Renal cortex interstitium (tissue), 3 donors: ENCODE data around the gene UBA3. TPM values are rescaled to one million over a fixed set of nuclear protein-coding genes. Genes with fewer than 3 reads are reported as not detected.

Experiments
- polyA plus RNA-seq, 3 donors: library from polyadenylated mRNA; unstranded; fragments of 120-200 nt; gene quantifications; one replicate each; pipeline ENCODE4 v1.2.1, GENCODE V29; 2013; ENCODE audit not compliant: insufficient read length in 3 of 3

UBA3 gene
- polyA plus RNA-seq, 3 donors = 67.2 to 78.5 (median 76.8) TPM

Other genes with a start within 250 kb of the UBA3 start
- 1 to 10 TPM in 2 of 3 donors, under 1 TPM in 1; 0.47 to 1.2 (median 1.2) TPM for gene TAFA4, start 147.8 kb downstream of the UBA3 start, polyA plus RNA-seq
- 10 to 100 TPM; 10.9 to 13.3 (median 12.7) TPM for gene EOGT, start 66.7 kb downstream of the UBA3 start, polyA plus RNA-seq
- 10 to 100 TPM; 40.3 to 61.6 (median 46.2) TPM for gene TMF1, start 28.0 kb downstream of the UBA3 start, polyA plus RNA-seq
- gene ARL6IP5, start 4.6 kb upstream of the UBA3 start, polyA plus RNA-seq = 100 to 1,000 TPM in 1 of 3 donors, 10 to 100 TPM in 2; 90.5 to 105 (median 92.1) TPM
- gene LMOD3, start 42.2 kb upstream of the UBA3 start, polyA plus RNA-seq = under 1 TPM; 0.08 to 0.14 (median 0.10) TPM